ENCODE results near the gene ITGB8.

ITGB8 gene

DNA sequence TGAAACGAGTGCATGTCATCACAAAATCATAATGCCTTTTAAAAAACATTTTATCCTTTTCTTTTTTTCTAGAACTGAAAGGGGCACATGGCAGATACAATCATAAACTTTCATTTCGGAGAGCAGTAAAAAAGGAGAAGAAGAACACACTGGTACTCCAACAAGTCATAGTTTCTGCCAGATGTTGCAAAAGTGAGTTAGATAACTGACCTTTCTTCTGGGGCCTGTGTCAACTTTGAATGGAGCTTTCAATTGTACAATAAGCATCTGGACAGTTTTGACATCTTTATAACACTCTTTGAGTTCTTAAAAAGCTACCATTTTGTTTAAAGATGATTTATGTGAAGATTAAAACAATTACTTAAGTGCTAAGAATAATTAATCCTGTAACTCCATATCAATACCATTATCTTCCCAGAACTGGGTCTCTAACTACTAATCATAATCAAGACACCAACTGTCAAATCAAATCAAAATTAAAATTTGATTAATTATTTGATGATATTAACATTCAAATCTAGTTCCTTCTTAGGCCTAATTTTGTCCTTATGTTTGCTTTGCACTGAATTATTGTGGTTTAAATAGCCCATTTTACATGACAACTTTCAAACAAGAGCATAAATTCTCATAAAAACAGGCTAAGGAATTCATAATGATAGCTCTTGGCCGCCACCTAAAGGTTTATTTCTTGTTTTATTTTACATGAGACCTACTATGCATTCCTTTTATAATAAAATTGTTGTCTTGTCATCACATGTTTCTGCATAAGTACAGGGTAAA is 19.5 kb upstream of the ITGB8 start:
- no peak for DNase-seq
- Histone ChIP-seq H3K27ac (no peak overlapping the region), H3K27me3 (ENCODE audit: insufficient read depth, low read depth, severe bottlenecking) (no peaks in the 10 kb centered on the region), H3K36me3 (no peaks in the 10 kb centered on the region), H3K9me3 (ENCODE audit: severe bottlenecking) (no peaks in the 10 kb centered on the region), H3K4me3 (ENCODE audit: low read depth, low read length) (no peak overlapping the region)
- TF ChIP-seq, protein P1, sequence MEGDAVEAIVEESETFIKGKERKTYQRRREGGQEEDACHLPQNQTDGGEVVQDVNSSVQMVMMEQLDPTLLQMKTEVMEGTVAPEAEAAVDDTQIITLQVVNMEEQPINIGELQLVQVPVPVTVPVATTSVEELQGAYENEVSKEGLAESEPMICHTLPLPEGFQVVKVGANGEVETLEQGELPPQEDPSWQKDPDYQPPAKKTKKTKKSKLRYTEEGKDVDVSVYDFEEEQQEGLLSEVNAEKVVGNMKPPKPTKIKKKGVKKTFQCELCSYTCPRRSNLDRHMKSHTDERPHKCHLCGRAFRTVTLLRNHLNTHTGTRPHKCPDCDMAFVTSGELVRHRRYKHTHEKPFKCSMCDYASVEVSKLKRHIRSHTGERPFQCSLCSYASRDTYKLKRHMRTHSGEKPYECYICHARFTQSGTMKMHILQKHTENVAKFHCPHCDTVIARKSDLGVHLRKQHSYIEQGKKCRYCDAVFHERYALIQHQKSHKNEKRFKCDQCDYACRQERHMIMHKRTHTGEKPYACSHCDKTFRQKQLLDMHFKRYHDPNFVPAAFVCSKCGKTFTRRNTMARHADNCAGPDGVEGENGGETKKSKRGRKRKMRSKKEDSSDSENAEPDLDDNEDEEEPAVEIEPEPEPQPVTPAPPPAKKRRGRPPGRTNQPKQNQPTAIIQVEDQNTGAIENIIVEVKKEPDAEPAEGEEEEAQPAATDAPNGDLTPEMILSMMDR (IDR thresholded peaks at IDR 0.05; ENCODE audit: low read depth, low read length): no peak

DNA sequence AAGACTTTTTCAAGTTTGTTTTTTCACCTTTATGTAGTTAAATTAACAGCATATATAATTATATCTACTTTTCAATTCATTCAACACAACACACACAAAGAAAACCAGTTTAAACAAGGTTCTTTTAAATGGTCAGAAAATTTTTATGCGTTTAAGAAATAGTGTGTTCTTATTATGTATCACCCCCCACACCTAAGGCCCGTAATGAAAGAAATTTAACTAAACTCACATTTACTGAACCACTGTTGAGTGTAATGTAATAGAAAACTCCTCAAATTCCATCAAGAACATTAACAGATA is 19.0 kb upstream of the ITGB8 start:
- TF ChIP-seq, protein P1 (IDR thresholded peaks at IDR 0.05; ENCODE audit: low read depth, low read length): no peak
- Histone ChIP-seq H3K27me3 (ENCODE audit: insufficient read depth, low read depth, severe bottlenecking) (no peaks in the 10 kb centered on the region), H3K4me3 (ENCODE audit: low read depth, low read length) (no peak overlapping the region), H3K27ac (no peak overlapping the region), H3K36me3 (no peaks in the 10 kb centered on the region), H3K9me3 (ENCODE audit: severe bottlenecking) (no peaks in the 10 kb centered on the region)
- no peak for DNase-seq

DNA sequence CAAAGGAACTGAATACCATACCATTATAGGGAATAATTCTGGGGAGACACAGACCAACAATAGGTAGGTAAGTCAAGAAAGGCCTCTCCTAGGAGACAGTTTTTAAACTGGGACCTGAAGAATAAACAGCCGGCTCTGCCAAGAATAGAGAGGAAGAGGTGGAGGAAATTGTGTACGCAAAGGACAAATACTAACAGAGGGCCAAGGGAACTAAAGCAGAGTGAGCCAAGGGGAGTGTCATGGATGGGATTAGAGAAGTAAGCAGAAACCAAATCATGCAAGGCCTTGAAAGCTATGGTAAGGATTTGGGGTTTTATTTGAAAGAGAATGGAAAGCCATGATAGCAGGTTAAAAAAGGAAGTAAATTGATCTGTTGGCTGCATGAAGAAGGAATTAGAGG is 18.1 kb upstream of the ITGB8 start:
- H3K27me3 ChIP-seq (ENCODE audit: insufficient read depth, low read depth, severe bottlenecking): no peaks in the 10 kb centered on the region
- no peak overlapping the region for H3K27ac ChIP-seq
- no peak overlapping the region for H3K4me3 ChIP-seq (ENCODE audit: low read depth, low read length)
- no peaks in the 10 kb centered on the region for H3K36me3 ChIP-seq
- no peaks in the 10 kb centered on the region for H3K9me3 ChIP-seq (ENCODE audit: severe bottlenecking)
- TF ChIP-seq, protein P1 (IDR thresholded peaks at IDR 0.05; ENCODE audit: low read depth, low read length): no peak
- DNase-seq: no peak

DNA sequence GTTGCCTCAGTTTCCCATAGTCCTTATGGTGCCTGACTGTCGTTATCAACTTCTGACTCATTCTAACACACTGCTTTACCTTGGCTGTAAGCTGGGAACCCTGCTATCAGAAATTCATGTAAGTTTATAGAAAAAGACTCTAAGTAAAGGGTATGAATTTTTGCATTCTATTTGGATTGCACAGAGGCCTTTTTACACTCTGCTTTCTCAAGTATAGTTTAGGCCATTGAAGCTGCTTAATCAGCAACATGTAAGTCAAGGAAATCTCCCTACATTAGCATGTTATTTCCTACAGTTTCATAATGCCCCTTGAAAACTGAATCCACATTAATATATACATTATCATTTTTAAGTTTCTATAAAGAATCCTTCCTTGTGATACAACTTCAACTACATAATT is 17.1 kb upstream of the ITGB8 start:
- Histone ChIP-seq H3K36me3 (no peaks in the 10 kb centered on the region), H3K27ac (no peak overlapping the region), H3K27me3 (ENCODE audit: insufficient read depth, low read depth, severe bottlenecking) (no peaks in the 10 kb centered on the region), H3K9me3 (ENCODE audit: severe bottlenecking) (no peaks in the 10 kb centered on the region), H3K4me3 (ENCODE audit: low read depth, low read length) (no peak overlapping the region)
- no peak for DNase-seq
- TF ChIP-seq, protein P1 (IDR thresholded peaks at IDR 0.05; ENCODE audit: low read depth, low read length): no peak

DNA sequence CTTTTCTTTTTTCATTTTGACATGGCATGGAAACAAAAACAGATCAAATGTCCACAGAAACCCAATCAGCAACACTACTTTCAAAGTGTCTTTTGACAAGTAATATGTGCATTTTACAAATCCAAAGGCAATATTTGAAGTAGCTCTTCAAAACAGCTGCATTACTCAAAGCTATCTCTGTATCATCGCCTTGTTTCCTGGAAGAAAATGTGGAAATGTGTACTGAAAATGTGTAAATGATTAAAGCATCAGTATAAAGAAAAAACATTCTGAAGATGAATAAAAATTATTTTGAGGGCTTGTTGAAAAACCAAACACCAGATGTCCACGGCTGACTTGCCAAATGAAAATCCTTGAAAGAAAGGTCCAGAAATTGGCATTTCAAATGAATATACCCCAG is 16.5 kb upstream of the ITGB8 start:
- no peaks in the 10 kb centered on the region for H3K9me3 ChIP-seq (ENCODE audit: severe bottlenecking)
- H3K27ac ChIP-seq: no peak overlapping the region
- H3K4me3 ChIP-seq (ENCODE audit: low read depth, low read length): no peak overlapping the region
- no peaks in the 10 kb centered on the region for H3K27me3 ChIP-seq (ENCODE audit: insufficient read depth, low read depth, severe bottlenecking)
- DNase-seq: no peak
- TF ChIP-seq, protein P1 (IDR thresholded peaks at IDR 0.05; ENCODE audit: low read depth, low read length): no peak
- no peaks in the 10 kb centered on the region for H3K36me3 ChIP-seq

DNA sequence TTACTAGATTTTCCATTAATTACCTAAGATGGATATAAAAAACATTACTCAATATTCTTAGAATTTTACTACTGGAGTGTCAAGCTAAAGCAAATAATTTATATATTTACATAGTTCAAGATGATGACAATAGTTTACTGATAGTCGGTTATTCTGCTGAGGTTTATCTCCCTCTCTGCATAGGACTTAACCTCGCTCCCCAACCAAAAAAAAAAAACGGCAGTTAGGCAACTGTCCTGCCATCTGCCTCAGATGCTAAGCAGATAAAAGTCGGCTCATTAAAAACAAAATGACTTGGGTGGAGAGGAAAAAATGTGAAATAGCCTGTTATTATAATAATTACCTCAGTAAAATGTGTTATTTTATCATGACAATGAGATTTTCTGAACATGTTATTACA is 14.0 kb upstream of the ITGB8 start:
- H3K4me3 ChIP-seq (ENCODE audit: low read depth, low read length): no peak overlapping the region
- no peaks in the 10 kb centered on the region for H3K27me3 ChIP-seq (ENCODE audit: insufficient read depth, low read depth, severe bottlenecking)
- H3K27ac ChIP-seq: 0 out of 2 replicates have a peak overlapping the region, but pooled peaks have one; percentile 27
- no peak for DNase-seq
- H3K9me3 ChIP-seq (ENCODE audit: severe bottlenecking): no peaks in the 10 kb centered on the region
- TF ChIP-seq, protein P1 (IDR thresholded peaks at IDR 0.05; ENCODE audit: low read depth, low read length): no peak
- no peaks in the 10 kb centered on the region for H3K36me3 ChIP-seq
